GM12878 (cell line): ENCODE data around the gene NOTCH4. TPM values are rescaled to one million over a fixed set of nuclear protein-coding genes. Genes with fewer than 3 reads are reported as not detected.

Experiments used
- ATAC-seq: fragments of 200-7000 bp; cut with Tn5 transposase; 3 replicates; pipeline ENCODE4 v1.9.1; 2020; ENCODE audit warnings: mild to moderate bottlenecking, moderate library complexity
- BruUV-seq: library from RNA; stranded (reverse); fragments of 400-500 nt; replicated peaks from 2 replicates; lab custom pipeline; 2021; lab: Mats Ljungman, UMichigan
- CTCF ChIA-PET: fragments of 300-600 bp; sonication (Branson Sonifier 250); formaldehyde crosslinking; extraction: SDS; loops from one replicate; lab custom pipeline; 2021; ENCODE audit warnings: inconsistent platforms; lab: Yijun Ruan, JAX
- POLR2A ChIA-PET: fragments of 350-600 bp; formaldehyde crosslinking; extraction: SDS; loops from one replicate; lab custom pipeline; 2021; ENCODE audit warnings: inconsistent platforms; lab: Charles Lee
- RAD21 ChIA-PET: fragments of 300-600 bp; sonication (Branson Sonifier 250); formaldehyde crosslinking; loops from one replicate; lab custom pipeline; 2023; ENCODE audit warnings: antibody characterized with exemption; ENCODE audit not compliant: unreplicated experiment; lab: Charles Lee
- SMC1A ChIA-PET: fragments of 300-600 bp; sonication (Branson Sonifier 250); formaldehyde crosslinking; loops from one replicate; lab custom pipeline; 2023; ENCODE audit not compliant: unreplicated experiment, uncharacterized antibody; lab: Charles Lee
- DNase-seq: peaks from one replicate; pipeline ENCODE4 v3.0.0-alpha.2; 2011; ENCODE audit warnings: low read depth, low spot score
- FAIRE-seq: peaks from 3 replicates; lab custom pipeline; 2011; peaks lifted over from hg19 to GRCh38; lab: Jason Lieb, UNC
- H2AFZ ChIP-seq: 2 replicates; pipeline ENCODE4 v1.6.0; 2011; ENCODE audit warnings: low read depth, low read length, control low read depth; ENCODE audit not compliant: control insufficient read depth
- H3K27ac ChIP-seq: 2 replicates; pipeline ENCODE4 v1.5.1; 2011; ENCODE audit warnings: control low read depth; ENCODE audit not compliant: control insufficient read depth, insufficient read depth
- H3K27me3 ChIP-seq, 2 experiments: replicated peaks in 1 of 2; 2 replicates each; pipeline versions ENCODE4 v1.6.0 to v1.6.1; 2011; ENCODE audit warnings: low read length in 1 of 2; ENCODE audit not compliant: control insufficient read depth in 2 of 2, insufficient read depth in 2 of 2
- H3K36me3 ChIP-seq, 2 experiments: 2 replicates each; pipeline ENCODE4 v1.5.1; 2011; ENCODE audit warnings: low read length in 1 of 2; ENCODE audit not compliant: control insufficient read depth in 2 of 2, insufficient read depth in 2 of 2
- H3K4me1 ChIP-seq: 2 replicates; pipeline ENCODE4 v1.6.1; 2011; ENCODE audit warnings: mild to moderate bottlenecking, low read length, moderate library complexity, mixed read lengths; ENCODE audit not compliant: control insufficient read depth, insufficient read depth
- H3K4me2 ChIP-seq: 2 replicates; pipeline ENCODE4 v1.6.0; 2011; ENCODE audit warnings: control low read depth; ENCODE audit not compliant: control insufficient read depth, insufficient read depth
- H3K4me3 ChIP-seq: fragments of 200-600 bp; sonication (generic); 2 replicates; pipeline ENCODE4 v1.5.1; 2016
- H3K79me2 ChIP-seq: 2 replicates; pipeline ENCODE4 v1.6.0; 2011; ENCODE audit warnings: low read length; ENCODE audit not compliant: control insufficient read depth, insufficient read depth
- H3K9ac ChIP-seq: 2 replicates; pipeline ENCODE4 v1.8.0; 2011; ENCODE audit warnings: low read length, control low read depth, mixed read lengths; ENCODE audit not compliant: control insufficient read depth, insufficient read depth
- H3K9me3 ChIP-seq: replicated peaks from 3 replicates; pipeline ENCODE4 v1.5.1; 2011; ENCODE audit warnings: mild to moderate bottlenecking, low read length; ENCODE audit not compliant: control insufficient read depth, insufficient read depth
- H4K20me1 ChIP-seq: 2 replicates; pipeline ENCODE4 v1.6.0; 2011; ENCODE audit not compliant: control insufficient read depth, insufficient read depth
- BCL11A ChIP-seq: IDR thresholded peaks from 2 replicates; pipeline ENCODE4 v1.6.1; 2011; ENCODE audit warnings: low read depth, low read length
- CBX3 ChIP-seq: fragments of 200-600 bp; sonication (generic); IDR thresholded peaks from 2 replicates; pipeline ENCODE4 v1.6.1; 2016; ENCODE audit warnings: low read depth, borderline replicate concordance
- CHD4 ChIP-seq: fragments of 200-600 bp; sonication (generic); IDR thresholded peaks from 2 replicates; pipeline ENCODE4 v1.6.1; 2016; ENCODE audit warnings: mild to moderate bottlenecking
- HDAC6 ChIP-seq: fragments of 200-600 bp; sonication (generic); IDR thresholded peaks from one replicate; pipeline ENCODE4 v1.8.0; 2017; ENCODE audit warnings: antibody characterized with exemption; ENCODE audit not compliant: unreplicated experiment
- NR2F1 ChIP-seq: fragments of 450-650 bp; conservative IDR thresholded peaks from 2 replicates; pipeline ENCODE4 v1.6.1; 2017; ENCODE audit warnings: mild to moderate bottlenecking
- PAX5 ChIP-seq: IDR thresholded peaks from 2 replicates; pipeline ENCODE4 v1.6.1; 2011; ENCODE audit warnings: low read depth, low read length, borderline replicate concordance
- RBBP5 ChIP-seq: fragments of 200-600 bp; sonication (generic); conservative IDR thresholded peaks from 2 replicates; pipeline ENCODE4 v1.6.1; 2016
- SIN3A ChIP-seq: IDR thresholded peaks from 2 replicates; pipeline ENCODE4 v1.6.1; 2012; ENCODE audit warnings: low read depth, low read length, improper control_type of control experiment
- TCF12 ChIP-seq: IDR thresholded peaks from 2 replicates; pipeline ENCODE4 v1.6.1; 2011; ENCODE audit warnings: low read depth, mild to moderate bottlenecking, low read length
- TCF3 ChIP-seq: IDR thresholded peaks from 2 replicates; pipeline ENCODE4 v1.6.1; 2012; ENCODE audit warnings: low read depth, mild to moderate bottlenecking, low read length, borderline replicate concordance; ENCODE audit not compliant: insufficient read depth
- WRNIP1 ChIP-seq: IDR thresholded peaks from 2 replicates; pipeline ENCODE4 v1.6.1; 2011; ENCODE audit warnings: low read depth, low read length, improper control_type of control experiment, borderline replicate concordance
- WGBS: methylation state at CpG from one replicate; pipeline ENCODE4 v1.1.6; 2016; ENCODE audit warnings: low lambda C conversion rate; ENCODE audit not compliant: insufficient replicate concordance, insufficient coverage; ENCODE audit errors: missing lambda C conversion rate; 5-methylcytosine and 5-hydroxymethylcytosine counted together
- in situ Hi-C: fragments of 300-500 bp; cut with MboI; formaldehyde crosslinking; loops from 9 replicates; pipeline ENCODE4 v1.14.3; 2018; ENCODE audit warnings: mixed read lengths
- intact Hi-C: fragments of 100-400 bp; cut with micrococcal nuclease; formaldehyde crosslinking; loops from one replicate; pipeline ENCODE4 v1.14.2; 2022; ENCODE audit not compliant: unreplicated experiment
- polyA plus RNA-seq, 11 experiments: library from polyadenylated mRNA; depleted of rRNA in 4 of 11; unstranded in 6 of 11; stranded (reverse) in 5 of 11; fragments of >200 nt; fragmentation: Nextera tagmentation in 4 of 11; fragmentation: Illumina TruSeq in 1 of 11; extraction: Ambion mirVana in 4 of 11; extraction: Trizol in 1 of 11; gene quantifications; 1 replicate in 1 of 11; 2 replicates in 10 of 11; pipeline versions ENCODE4 v1.2.1 to v1.2.3, GENCODE V29; 2011 to 2016; ENCODE audit warnings: inconsistent platforms in 2 of 11, missing spikeins in 2 of 11, low read depth in 1 of 11
- total RNA-seq, 4 experiments: library from RNA; depleted of rRNA in 3 of 4; stranded (reverse); fragments of >200 nt in 3 of 4; fragmentation: Illumina TruSeq in 1 of 4; extraction: Trizol in 1 of 4; gene quantifications; 2 replicates each; pipeline versions ENCODE4 v1.2.1 to v1.2.3, GENCODE V29; 2013 to 2021
- TF ChIP-seq, protein P1 (sequence below): fragments of 450-650 bp; IDR thresholded peaks from 2 replicates; pipeline ENCODE4 v1.6.1; 2017; ENCODE audit warnings: borderline replicate concordance
- TF ChIP-seq, protein P2 (sequence below): fragments of 450-650 bp; IDR thresholded peaks from 2 replicates; pipeline ENCODE4 v1.6.1; 2017; ENCODE audit warnings: mild to moderate bottlenecking, moderate library complexity
- TF ChIP-seq, protein P3 (sequence below): fragments of 450-650 bp; IDR thresholded peaks from 2 replicates; pipeline ENCODE4 v1.6.1; 2017; ENCODE audit warnings: mild to moderate bottlenecking, moderate library complexity

The NOTCH4 gene
- total and polyA plus RNA-seq, 10 of the 15 experiments (the other 5 are each of a cell fraction or from before 2014, with no cell fraction given), result 0.66 to 3.3 (median 1.4) TPM

DNA sequence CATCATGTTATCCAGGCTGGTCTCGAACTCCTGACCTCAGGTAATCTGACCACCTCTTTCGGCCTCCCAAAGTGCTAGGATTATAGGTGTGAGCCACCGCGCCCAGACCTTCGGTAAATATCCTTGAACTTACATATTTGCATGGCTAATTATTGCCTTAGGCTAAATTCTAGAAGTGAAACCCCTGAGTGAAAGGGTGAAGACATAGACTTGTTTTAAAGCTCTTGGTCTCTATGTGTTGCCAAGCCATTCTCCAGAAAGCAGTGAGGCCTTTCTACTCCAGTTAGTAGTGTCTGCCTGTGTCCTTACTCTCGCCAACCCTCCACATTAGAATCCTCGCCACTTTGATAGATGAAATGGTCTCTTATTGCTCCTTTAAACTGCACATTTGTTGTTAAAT is 2.6 kb upstream of the NOTCH4 start (continued):
- TF ChIP-seq NR2F1 (no peak), HDAC6 (no peak), SIN3A (no peak)
- TF ChIP-seq, protein P1, sequence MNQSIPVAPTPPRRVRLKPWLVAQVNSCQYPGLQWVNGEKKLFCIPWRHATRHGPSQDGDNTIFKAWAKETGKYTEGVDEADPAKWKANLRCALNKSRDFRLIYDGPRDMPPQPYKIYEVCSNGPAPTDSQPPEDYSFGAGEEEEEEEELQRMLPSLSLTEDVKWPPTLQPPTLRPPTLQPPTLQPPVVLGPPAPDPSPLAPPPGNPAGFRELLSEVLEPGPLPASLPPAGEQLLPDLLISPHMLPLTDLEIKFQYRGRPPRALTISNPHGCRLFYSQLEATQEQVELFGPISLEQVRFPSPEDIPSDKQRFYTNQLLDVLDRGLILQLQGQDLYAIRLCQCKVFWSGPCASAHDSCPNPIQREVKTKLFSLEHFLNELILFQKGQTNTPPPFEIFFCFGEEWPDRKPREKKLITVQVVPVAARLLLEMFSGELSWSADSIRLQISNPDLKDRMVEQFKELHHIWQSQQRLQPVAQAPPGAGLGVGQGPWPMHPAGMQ, result no peak

DNA sequence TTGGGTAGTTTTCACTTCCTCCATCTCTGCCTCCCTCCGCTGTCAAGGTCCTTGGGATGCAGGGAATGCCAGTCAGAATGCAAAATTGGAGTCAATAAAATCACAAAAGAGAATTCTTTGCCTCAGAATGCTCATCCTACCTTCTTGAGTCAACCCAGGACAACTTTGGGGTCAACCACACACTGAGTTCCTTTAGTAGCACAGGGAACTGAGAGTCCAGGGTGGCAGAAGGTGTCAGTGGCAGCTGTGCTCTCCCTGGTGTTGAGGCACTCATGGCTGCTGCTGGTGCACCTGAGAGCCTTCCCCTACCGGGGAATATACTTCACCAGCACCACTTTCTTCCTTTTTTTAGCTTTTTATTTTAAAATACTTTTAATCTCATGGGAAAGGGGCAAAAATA is 829 bp upstream of the NOTCH4 start:
- intact Hi-C loops, result no loop called here
- in situ Hi-C loops, result no loop called here
- WGBS, result 50% methylated on average over 2 of the region's 2 CpGs
- no TSS peak for BruUV-seq
- no peak for DNase-seq
- peaks cover 37% of the 10 kb centered on the region for H3K4me1 ChIP-seq
- no peak overlapping the region for H3K27ac ChIP-seq
- H3K36me3 ChIP-seq, result no peaks in the 10 kb centered on the region
- no peaks in the 10 kb centered on the region for H4K20me1 ChIP-seq
- H3K9me3 ChIP-seq, result no peaks in the 10 kb centered on the region; the same call in 2 of the 3 replicates
- peak; percentile 95 for ATAC-seq
- no peak for FAIRE-seq
- RAD21 ChIA-PET, result no interaction called here
- CTCF ChIA-PET, result interaction anchor here (0.6 to 0.7 kb wide), 2 partner anchors 10 to 191 kb away, joined by 3 to 4 read pairs; no protein-coding TSS in a partner anchor
- no peak overlapping the region for H3K4me3 ChIP-seq
- H2AFZ ChIP-seq, result no peak overlapping the region
- peaks cover 0 to 2% of the 10 kb centered on the region in 2 experiments; a peak in 1 of 4 replicates for H3K27me3 ChIP-seq
- H3K9ac ChIP-seq, result no peak overlapping the region
- SMC1A ChIA-PET, result interaction anchor here (0.6 to 1.3 kb wide), 3 partner anchors 20 to 32 kb away, joined by 3 to 5 read pairs (median 3); partner anchors contain the start of gene GPSM3
- peak overlapping the region; percentile 28 for H3K4me2 ChIP-seq
- no peaks in the 10 kb centered on the region for H3K79me2 ChIP-seq
- POLR2A ChIA-PET, result interaction anchor here (0.6 kb wide), 1 partner anchor 24 kb away, joined by 3 read pairs; no protein-coding TSS in a partner anchor
- TF ChIP-seq CBX3, result no peak
- TF ChIP-seq, protein P2, sequence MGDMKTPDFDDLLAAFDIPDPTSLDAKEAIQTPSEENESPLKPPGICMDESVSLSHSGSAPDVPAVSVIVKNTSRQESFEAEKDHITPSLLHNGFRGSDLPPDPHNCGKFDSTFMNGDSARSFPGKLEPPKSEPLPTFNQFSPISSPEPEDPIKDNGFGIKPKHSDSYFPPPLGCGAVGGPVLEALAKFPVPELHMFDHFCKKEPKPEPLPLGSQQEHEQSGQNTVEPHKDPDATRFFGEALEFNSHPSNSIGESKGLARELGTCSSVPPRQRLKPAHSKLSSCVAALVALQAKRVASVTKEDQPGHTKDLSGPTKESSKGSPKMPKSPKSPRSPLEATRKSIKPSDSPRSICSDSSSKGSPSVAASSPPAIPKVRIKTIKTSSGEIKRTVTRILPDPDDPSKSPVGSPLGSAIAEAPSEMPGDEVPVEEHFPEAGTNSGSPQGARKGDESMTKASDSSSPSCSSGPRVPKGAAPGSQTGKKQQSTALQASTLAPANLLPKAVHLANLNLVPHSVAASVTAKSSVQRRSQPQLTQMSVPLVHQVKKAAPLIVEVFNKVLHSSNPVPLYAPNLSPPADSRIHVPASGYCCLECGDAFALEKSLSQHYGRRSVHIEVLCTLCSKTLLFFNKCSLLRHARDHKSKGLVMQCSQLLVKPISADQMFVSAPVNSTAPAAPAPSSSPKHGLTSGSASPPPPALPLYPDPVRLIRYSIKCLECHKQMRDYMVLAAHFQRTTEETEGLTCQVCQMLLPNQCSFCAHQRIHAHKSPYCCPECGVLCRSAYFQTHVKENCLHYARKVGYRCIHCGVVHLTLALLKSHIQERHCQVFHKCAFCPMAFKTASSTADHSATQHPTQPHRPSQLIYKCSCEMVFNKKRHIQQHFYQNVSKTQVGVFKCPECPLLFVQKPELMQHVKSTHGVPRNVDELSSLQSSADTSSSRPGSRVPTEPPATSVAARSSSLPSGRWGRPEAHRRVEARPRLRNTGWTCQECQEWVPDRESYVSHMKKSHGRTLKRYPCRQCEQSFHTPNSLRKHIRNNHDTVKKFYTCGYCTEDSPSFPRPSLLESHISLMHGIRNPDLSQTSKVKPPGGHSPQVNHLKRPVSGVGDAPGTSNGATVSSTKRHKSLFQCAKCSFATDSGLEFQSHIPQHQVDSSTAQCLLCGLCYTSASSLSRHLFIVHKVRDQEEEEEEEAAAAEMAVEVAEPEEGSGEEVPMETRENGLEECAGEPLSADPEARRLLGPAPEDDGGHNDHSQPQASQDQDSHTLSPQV, result no peak
- peak; percentile 66; the same call in 1 of the 2 replicates for TF ChIP-seq PAX5
- TF ChIP-seq, protein P3, sequence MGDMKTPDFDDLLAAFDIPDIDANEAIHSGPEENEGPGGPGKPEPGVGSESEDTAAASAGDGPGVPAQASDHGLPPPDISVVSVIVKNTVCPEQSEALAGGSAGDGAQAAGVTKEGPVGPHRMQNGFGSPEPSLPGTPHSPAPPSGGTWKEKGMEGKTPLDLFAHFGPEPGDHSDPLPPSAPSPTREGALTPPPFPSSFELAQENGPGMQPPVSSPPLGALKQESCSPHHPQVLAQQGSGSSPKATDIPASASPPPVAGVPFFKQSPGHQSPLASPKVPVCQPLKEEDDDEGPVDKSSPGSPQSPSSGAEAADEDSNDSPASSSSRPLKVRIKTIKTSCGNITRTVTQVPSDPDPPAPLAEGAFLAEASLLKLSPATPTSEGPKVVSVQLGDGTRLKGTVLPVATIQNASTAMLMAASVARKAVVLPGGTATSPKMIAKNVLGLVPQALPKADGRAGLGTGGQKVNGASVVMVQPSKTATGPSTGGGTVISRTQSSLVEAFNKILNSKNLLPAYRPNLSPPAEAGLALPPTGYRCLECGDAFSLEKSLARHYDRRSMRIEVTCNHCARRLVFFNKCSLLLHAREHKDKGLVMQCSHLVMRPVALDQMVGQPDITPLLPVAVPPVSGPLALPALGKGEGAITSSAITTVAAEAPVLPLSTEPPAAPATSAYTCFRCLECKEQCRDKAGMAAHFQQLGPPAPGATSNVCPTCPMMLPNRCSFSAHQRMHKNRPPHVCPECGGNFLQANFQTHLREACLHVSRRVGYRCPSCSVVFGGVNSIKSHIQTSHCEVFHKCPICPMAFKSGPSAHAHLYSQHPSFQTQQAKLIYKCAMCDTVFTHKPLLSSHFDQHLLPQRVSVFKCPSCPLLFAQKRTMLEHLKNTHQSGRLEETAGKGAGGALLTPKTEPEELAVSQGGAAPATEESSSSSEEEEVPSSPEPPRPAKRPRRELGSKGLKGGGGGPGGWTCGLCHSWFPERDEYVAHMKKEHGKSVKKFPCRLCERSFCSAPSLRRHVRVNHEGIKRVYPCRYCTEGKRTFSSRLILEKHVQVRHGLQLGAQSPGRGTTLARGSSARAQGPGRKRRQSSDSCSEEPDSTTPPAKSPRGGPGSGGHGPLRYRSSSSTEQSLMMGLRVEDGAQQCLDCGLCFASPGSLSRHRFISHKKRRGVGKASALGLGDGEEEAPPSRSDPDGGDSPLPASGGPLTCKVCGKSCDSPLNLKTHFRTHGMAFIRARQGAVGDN, result no peak
- TF ChIP-seq CHD4, result no peak
- TF ChIP-seq TCF12, result peak; percentile 86
- TF ChIP-seq RBBP5, result no peak
- TF ChIP-seq BCL11A, result peak; percentile 68; the same call in 1 of the 2 replicates
- no peak for TF ChIP-seq WRNIP1
- peak; percentile 70; the same call in 1 of the 2 replicates for TF ChIP-seq TCF3
